ENCODE results near the gene SAP30BP. TPM values are rescaled to one million over a fixed set of nuclear protein-coding genes. Genes with fewer than 3 reads are reported as not detected.
"Not testable (repeated sequence)": the region's sequence is repeated elsewhere in the genome, so short reads cannot be mapped to it uniquely, and the experiment has no call there.

The SAP30BP gene
- total RNA-seq, 1 donor from 2014 or later = 68.2 TPM

- no peak for DNase-seq
These were observed 32.8 kb upstream of the SAP30BP start for GRCh38 chr17:75634376-75634740.

- no peak for DNase-seq
These were observed 32.2 kb upstream of the SAP30BP start for GRCh38 chr17:75634754-75635609.

GRCh38 chr17:75635610-75636202 lies 31.4 kb upstream of the SAP30BP start:
- DNase-seq = no peak

- no peak for DNase-seq
These were observed 30.6 kb upstream of the SAP30BP start for GRCh38 chr17:75636381-75637142.

- no peak for DNase-seq
These were observed 30.0 kb upstream of the SAP30BP start for GRCh38 chr17:75637143-75637538.

- no peak for DNase-seq
These were observed 29.6 kb upstream of the SAP30BP start for GRCh38 chr17:75637551-75637950.

GRCh38 chr17:75638039-75638438 lies 29.1 kb upstream of the SAP30BP start:
- not testable (repeated sequence) for DNase-seq

- no peak for DNase-seq
These were observed 28.2 kb upstream of the SAP30BP start for GRCh38 chr17:75638893-75639292.

GRCh38 chr17:75639327-75639726 lies 27.8 kb upstream of the SAP30BP start:
- no peak for DNase-seq

GRCh38 chr17:75639771-75640555 lies 27.2 kb upstream of the SAP30BP start:
- no peak for DNase-seq

GRCh38 chr17:75640556-75641119 lies 26.5 kb upstream of the SAP30BP start:
- no peak for DNase-seq

- no peak for DNase-seq
These were observed 25.8 kb upstream of the SAP30BP start for GRCh38 chr17:75641343-75641742.

- no peak for DNase-seq
These were observed 24.9 kb upstream of the SAP30BP start for GRCh38 chr17:75642182-75642783.

GRCh38 chr17:75642784-75643642 lies 24.1 kb upstream of the SAP30BP start:
- no peak for DNase-seq

- no peak for DNase-seq
These were observed 23.5 kb upstream of the SAP30BP start for GRCh38 chr17:75643643-75644017.

- peak; percentile 59 for DNase-seq
These were observed 21.6 kb upstream of the SAP30BP start for GRCh38 chr17:75645501-75645888.

GRCh38 chr17:75645889-75646637 lies 21.1 kb upstream of the SAP30BP start:
- DNase-seq = peak; percentile 84

GRCh38 chr17:75646638-75646992 lies 20.5 kb upstream of the SAP30BP start:
- DNase-seq = no peak

GRCh38 chr17:75647061-75647460 lies 20.1 kb upstream of the SAP30BP start:
- DNase-seq = no peak

- no peak for DNase-seq
These were observed 19.2 kb upstream of the SAP30BP start for GRCh38 chr17:75647921-75648320.

Data from dermis blood vessel endothelial cell (primary cell).